ENCODE data around the gene RPS6KA1. TPM values are rescaled to one million over a fixed set of nuclear protein-coding genes. Genes with fewer than 3 reads are reported as not detected.

The RPS6KA1 gene
- 64.2 and 141 TPM in 2 replicates for total RNA-seq (2011; cell fraction: chromatin; rRNA removed; ENCODE audit: low replicate concordance)
- 77.4 and 79.9 TPM in 2 replicates for total RNA-seq (2011; cell fraction: nucleolus; rRNA removed)
- 68.8 and 76.8 TPM in 2 replicates for total RNA-seq (2011; cell fraction: nucleoplasm; rRNA removed)
- total RNA-seq (2014; rRNA removed) (54.8 and 67.3 TPM in 2 replicates), total RNA-seq (2014; rRNA removed; fragmentation: Illumina TruSeq; extraction: Trizol) (25.7 and 30.1 TPM in 2 replicates), total RNA-seq (2015; rRNA removed; fragmentation: Illumina TruSeq; extraction: Trizol) (40.5 and 44.4 TPM in 2 replicates), total RNA-seq (2021) (61.0 and 62.4 TPM in 2 replicates), polyA plus RNA-seq (2011; rRNA removed) (33.0 and 33.1 TPM in 2 replicates), polyA plus RNA-seq (2014; fragmentation: Illumina TruSeq; extraction: Trizol) (46.3 and 49.0 TPM in 2 replicates), polyA plus RNA-seq (2014; fragmentation: Nextera tagmentation; extraction: Ambion mirVana) (1 to 10 TPM; 2.4 to 2.9 TPM), polyA plus RNA-seq (2014; rRNA removed) (35.5 and 36.9 TPM in 2 replicates), polyA minus RNA-seq (2011; rRNA and poly(A)+ RNA removed) (30.0 and 44.2 TPM in 2 replicates), Bru-seq, nascent RNA (percentile 70 among the genes with signal in this experiment), BruChase-seq, experiment 1, labeled RNA remaining after a 2-hour chase (percentile 66 among the genes with signal in this experiment), BruChase-seq, experiment 2, labeled RNA remaining after a 6-hour chase (percentile 68 among the genes with signal in this experiment)
- 33.1 and 54.6 TPM in 2 replicates for polyA plus RNA-seq (2011; cell fraction: cytosol; rRNA removed)
- 41.1 and 53.3 TPM in 2 replicates for polyA plus RNA-seq (2011; cell fraction: nucleus; rRNA removed)
- 49.6 and 51.4 TPM in 2 replicates for polyA plus RNA-seq (2012)
- 40.6 and 44.9 TPM in 2 replicates for polyA minus RNA-seq (2011; cell fraction: cytosol; rRNA and poly(A)+ RNA removed)
- 22.8 and 34.9 TPM in 2 replicates for polyA minus RNA-seq (2011; cell fraction: nucleus; rRNA and poly(A)+ RNA removed)
- long read RNA-seq, experiment 1, transcript RPS6KA1-204 (22 exons, 3,186 nt), result major isoform, 222 of 283 reads
- long read RNA-seq, experiment 1, partial matches to known transcripts, result 41 of 283 reads
- long read RNA-seq, experiment 1, other reads (novel, unspliced or antisense), result 20 of 283 reads
- long read RNA-seq, experiment 2, transcript RPS6KA1-204 (22 exons, 3,186 nt), result major isoform, 28 of 54 reads
- long read RNA-seq, experiment 2, partial matches to known transcripts, result 4 of 54 reads
- long read RNA-seq, experiment 2, other reads (novel, unspliced or antisense), result 22 of 54 reads
- long read RNA-seq, experiment 3, partial matches to known transcripts, result 5 of 13 reads
- long read RNA-seq, experiment 3, other reads (novel, unspliced or antisense), result 3 of 13 reads

GRCh38 chr1:26529655-26530409, at the start of gene RPS6KA1:
Gene RPS6KA1 (plus strand): TSS chr1:26529761. CDS start chr1:26529921, 160 bp downstream.
- peak within 1 kb of the TSS; percentile 100 for H2AFZ ChIP-seq (ENCODE audit: low read depth, low read length)
- peaks cover 43% of the 10 kb centered on the region for H3K79me2 ChIP-seq (ENCODE audit: control insufficient read depth, insufficient read depth, low read length)
- ChIA-PET CTCF (ENCODE audit: low intra/inter-chr PET ratio) (interaction anchor here (0.8 to 1.7 kb wide), 2 partner anchors 30 kb away, joined by 3 to 4 read pairs; no protein-coding TSS in a partner anchor), POLR2A (interaction anchor here (0.6 to 9.9 kb wide), 12 partner anchors 10 to 370 kb away, joined by 3 to 60 read pairs (median 4); partner anchors contain the start of gene GPATCH3)
- peaks cover 18% of the 10 kb centered on the region; the same call in 1 of the 3 replicates for H3K36me3 ChIP-seq (ENCODE audit: control insufficient read depth, insufficient read depth, low read length)
- intact Hi-C loops (cut with micrococcal nuclease), result loop anchor here (2.0 kb wide), 1 partner anchor 29 kb away; no protein-coding TSS in a partner anchor
- 0 out of 5 replicates have a peak, but pooled peaks cover 0 to 4% of the 10 kb centered on the region in 2 experiments for H3K27me3 ChIP-seq (ENCODE audit: control insufficient read depth in 2 of 2, insufficient read depth in 2 of 2, low read length in 2 of 2)
- no TSS peak for BruUV-seq (replicated peaks)
- no peaks in the 10 kb centered on the region for H3K9me3 ChIP-seq (replicated peaks; ENCODE audit: control insufficient read depth, insufficient read depth, low read depth, low read length)
- H3K4me2 ChIP-seq (ENCODE audit: insufficient read depth, low read length), result peak within 1 kb of the TSS; percentile 96
- in situ Hi-C loops (cut with MboI), result no loop called here
- H3K27ac ChIP-seq (ENCODE audit: extremely low read depth, low read depth, low read length), result peak within 1 kb of the TSS; percentile 70
- peaks cover 3% of the 10 kb centered on the region for H3K9me1 ChIP-seq (ENCODE audit: control insufficient read depth, insufficient read depth, low read length)
- peak within 1 kb of the TSS; percentile 72 to 87 for H3K9ac ChIP-seq (ENCODE audit: insufficient read depth in 1 of 2, low read depth in 2 of 2, low read length in 2 of 2)
- H3K4me3 ChIP-seq, result peak within 1 kb of the TSS; percentile 87
- FAIRE-seq (no peak), DNase-seq (ENCODE audit: extremely low read depth in 1 of 4, low spot score in 3 of 4) (peak; percentile 84 to 99 (median 98)), ATAC-seq (peak; percentile 86)
- peaks cover 35 to 44% of the 10 kb centered on the region in 2 experiments for H3K4me1 ChIP-seq (replicated peaks in 1 of 2; ENCODE audit: control insufficient read depth in 2 of 2, insufficient read depth in 2 of 2, low read length in 2 of 2)
- WGBS (ENCODE audit: insufficient coverage, low coverage, missing lambda C conversion rate), result 2% methylated on average over 50 of the region's 86 CpGs
- H4K20me1 ChIP-seq (replicated peaks; ENCODE audit: control insufficient read depth, insufficient read depth, low read length), result no peaks in the 10 kb centered on the region; the same call in 1 of the 2 replicates
- TF ChIP-seq CTBP1 (IDR thresholded peaks at IDR 0.05; ENCODE audit: borderline replicate concordance), result peak; percentile 86; the same call in 1 of the 2 replicates
- TF ChIP-seq TCF7L2 (IDR thresholded peaks at IDR 0.05; ENCODE audit: low read depth, low read length), result no peak
- peak in 1 of 2 experiments; percentile 20; a peak in 1 of 4 replicates for TF ChIP-seq MLX (CRISPR knock-in tag; conservative IDR thresholded peaks at IDR 0.05)
- peak; percentile 77 for TF ChIP-seq CXXC5 (CRISPR knock-in tag; IDR thresholded peaks at IDR 0.05)
- TF ChIP-seq THAP12 (CRISPR knock-in tag; IDR thresholded peaks at IDR 0.05), result peak; percentile 49; the same call in 1 of the 2 replicates
- TF ChIP-seq VEZF1 (CRISPR knock-in tag; IDR thresholded peaks at IDR 0.05), result peak; percentile 89
- no peak for TF ChIP-seq ZNF41 (CRISPR knock-in tag; conservative IDR thresholded peaks at IDR 0.05)
